Hindlimb muscle (tissue), 1 donor: Measurements from ENCODE around the gene STOML1. TPM values are rescaled to one million over a fixed set of nuclear protein-coding genes. Genes with fewer than 3 reads are reported as not detected.

Experiments
- polyA plus RNA-seq: library from polyadenylated mRNA; unstranded; fragments of 120-200 nt; gene quantifications from one replicate; pipeline ENCODE4 v1.2.1, GENCODE V29; 2013; ENCODE audit not compliant: insufficient read length

STOML1 gene
- polyA plus RNA-seq, 1 donor: 43.0 TPM

Other genes starting within 250 kb of the STOML1 start
- gene INSYN1, start 238.9 kb downstream of the STOML1 start, polyA plus RNA-seq: 4.3 TPM
- not detected for gene TBC1D21, start 118.7 kb downstream of the STOML1 start, polyA plus RNA-seq
- gene LOXL1, start 65.8 kb downstream of the STOML1 start, polyA plus RNA-seq: 35.3 TPM
- gene PML, start 2.4 kb upstream of the STOML1 start, polyA plus RNA-seq: 45.5 TPM
- 0.08 TPM for gene GOLGA6A, start 90.3 kb upstream of the STOML1 start, polyA plus RNA-seq
- 4.2 TPM for gene ISLR2, start 138.3 kb upstream of the STOML1 start, polyA plus RNA-seq
- gene ISLR, start 181.4 kb upstream of the STOML1 start, polyA plus RNA-seq: 152 TPM
- gene STRA6, start 210.5 kb upstream of the STOML1 start, polyA plus RNA-seq: 0.68 TPM
- gene CCDC33, start 244.0 kb upstream of the STOML1 start, polyA plus RNA-seq: not detected